GM10266 (cell line): ENCODE measurements around the gene DCX.

Source experiments
- DNase-seq: peaks from one replicate; pipeline ENCODE4 v3.0.0; 2012; ENCODE audit errors: extremely low spot score
- TF ChIP-seq, protein P1 (sequence below): IDR thresholded peaks from 2 replicates; pipeline ENCODE4 v1.5.1; 2012; ENCODE audit warnings: mild to moderate bottlenecking, low read depth; ENCODE audit not compliant: control insufficient read depth, insufficient read depth; ENCODE audit errors: missing control alignments

Gene DCX

DNA sequence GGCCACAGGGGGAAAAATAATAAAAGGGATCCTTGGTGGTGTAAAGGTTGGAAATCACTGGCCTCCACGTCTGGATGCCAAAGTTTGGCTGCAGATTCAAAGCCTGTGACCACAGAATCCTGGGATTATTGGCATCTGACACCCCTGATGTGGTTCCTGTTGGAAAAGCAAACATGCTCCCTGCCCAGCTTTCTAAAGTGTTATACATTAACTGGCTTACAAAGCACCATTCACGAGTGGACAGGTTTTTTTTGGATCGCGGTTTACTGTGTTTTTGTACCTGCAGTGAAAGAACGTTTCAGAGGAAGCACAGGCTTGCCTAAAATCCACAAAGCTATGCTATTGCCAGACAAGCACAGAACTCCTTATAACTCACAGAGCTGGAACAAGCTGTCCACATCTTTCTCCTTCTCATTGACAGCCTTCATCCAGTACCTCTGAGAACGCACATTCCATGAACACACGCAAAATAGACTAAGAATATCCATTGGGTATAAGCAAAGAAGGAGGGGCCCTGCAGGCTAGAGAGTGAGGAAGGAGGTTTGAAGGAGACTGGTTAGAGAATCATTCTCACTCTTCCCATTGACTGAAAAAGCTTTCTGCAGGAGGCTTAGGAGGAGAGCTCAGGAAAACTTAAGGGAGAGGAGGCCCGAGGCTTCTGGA lies 127.2 kb downstream of the DCX start:
- TF ChIP-seq, protein P1, sequence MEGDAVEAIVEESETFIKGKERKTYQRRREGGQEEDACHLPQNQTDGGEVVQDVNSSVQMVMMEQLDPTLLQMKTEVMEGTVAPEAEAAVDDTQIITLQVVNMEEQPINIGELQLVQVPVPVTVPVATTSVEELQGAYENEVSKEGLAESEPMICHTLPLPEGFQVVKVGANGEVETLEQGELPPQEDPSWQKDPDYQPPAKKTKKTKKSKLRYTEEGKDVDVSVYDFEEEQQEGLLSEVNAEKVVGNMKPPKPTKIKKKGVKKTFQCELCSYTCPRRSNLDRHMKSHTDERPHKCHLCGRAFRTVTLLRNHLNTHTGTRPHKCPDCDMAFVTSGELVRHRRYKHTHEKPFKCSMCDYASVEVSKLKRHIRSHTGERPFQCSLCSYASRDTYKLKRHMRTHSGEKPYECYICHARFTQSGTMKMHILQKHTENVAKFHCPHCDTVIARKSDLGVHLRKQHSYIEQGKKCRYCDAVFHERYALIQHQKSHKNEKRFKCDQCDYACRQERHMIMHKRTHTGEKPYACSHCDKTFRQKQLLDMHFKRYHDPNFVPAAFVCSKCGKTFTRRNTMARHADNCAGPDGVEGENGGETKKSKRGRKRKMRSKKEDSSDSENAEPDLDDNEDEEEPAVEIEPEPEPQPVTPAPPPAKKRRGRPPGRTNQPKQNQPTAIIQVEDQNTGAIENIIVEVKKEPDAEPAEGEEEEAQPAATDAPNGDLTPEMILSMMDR = no peak
- DNase-seq = no peak

DNA sequence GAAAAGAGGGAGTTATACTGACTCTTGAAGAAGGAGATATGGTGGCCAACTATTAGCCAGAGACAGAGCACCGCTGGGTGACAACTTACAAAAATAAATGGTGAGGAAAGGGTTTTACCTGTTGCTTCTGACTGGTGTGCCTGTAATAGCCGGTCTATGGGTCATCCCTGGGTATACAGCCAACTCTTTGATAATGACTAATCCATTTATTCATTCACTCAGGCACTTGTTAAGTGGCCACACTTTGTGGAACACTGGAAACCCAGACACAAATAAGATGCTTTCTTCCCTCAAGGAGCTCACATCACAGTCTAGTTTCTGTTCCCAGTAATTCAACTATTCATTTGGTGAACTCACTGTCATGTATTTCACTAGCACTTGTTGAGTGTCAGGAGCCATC lies 128.5 kb downstream of the DCX start:
- DNase-seq = no peak
- TF ChIP-seq, protein P1 = no peak

DNA sequence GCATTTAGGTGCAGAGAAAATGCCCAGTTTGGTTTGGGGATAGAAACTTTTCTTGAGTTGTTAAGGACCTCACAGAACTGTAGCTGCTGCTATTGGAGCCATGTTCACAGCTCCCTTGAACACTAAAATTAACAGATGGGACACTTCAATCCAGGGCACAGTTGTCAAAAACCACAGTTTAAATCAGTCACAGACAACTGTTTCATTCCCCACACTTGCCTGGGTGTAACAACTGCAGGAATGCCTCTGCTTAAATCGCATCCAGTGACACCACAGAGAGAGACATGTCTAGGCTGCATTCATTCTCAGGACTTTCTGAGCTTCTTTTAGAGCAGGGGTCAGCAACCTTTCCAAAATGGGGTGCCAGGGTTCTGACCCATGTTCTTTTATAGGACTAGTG lies 129.0 kb downstream of the DCX start:
- DNase-seq = no peak
- TF ChIP-seq, protein P1 = no peak

DNA sequence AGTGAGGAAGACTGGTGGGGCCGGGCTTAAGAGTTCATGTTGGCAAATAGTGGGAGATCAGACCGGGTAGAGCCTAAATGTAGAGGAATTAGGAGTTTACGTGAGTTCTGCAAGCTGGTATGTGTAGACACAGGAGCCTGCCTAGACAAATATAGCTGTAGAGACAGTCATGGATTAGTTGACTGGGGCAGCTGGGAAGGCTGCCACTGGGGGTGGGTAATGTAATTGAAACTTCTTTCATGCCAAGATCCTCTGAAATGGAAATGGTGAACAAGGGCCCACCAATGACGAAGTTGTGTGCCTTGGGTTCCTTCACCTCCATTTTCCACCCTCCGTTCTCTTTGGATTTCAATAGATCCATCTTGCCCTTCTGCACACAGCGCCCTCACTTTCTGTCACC lies 129.9 kb downstream of the DCX start:
- no peak for DNase-seq
- TF ChIP-seq, protein P1 = no peak

DNA sequence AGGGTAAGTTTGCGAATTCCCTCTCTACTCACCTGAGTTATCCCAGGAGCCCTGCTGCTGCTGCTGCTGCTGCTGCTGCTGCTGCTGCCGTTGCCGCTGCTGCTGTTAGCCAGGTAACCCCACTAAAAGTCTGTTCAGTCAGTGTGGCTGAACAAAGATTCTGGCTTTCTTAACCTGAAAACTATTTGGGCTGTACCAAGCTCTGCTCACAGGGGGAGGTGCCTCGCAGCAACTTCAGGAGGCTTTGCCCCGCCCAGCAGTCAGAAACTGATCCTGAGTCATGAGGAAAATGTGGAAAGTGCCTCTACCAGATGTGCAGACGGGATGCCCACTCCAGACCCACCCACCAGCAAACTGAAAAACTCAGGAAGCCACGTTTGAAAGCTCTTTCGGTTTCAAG lies 141.7 kb downstream of the DCX start, which contains the start of gene CAPN6:
Gene CAPN6, minus strand, starts transcription at position 145 of the 400 bp plus-strand sequence. CDS start 6,547 bp downstream, outside the sequence.
- TF ChIP-seq, protein P1 = no peak
- DNase-seq = no peak

DNA sequence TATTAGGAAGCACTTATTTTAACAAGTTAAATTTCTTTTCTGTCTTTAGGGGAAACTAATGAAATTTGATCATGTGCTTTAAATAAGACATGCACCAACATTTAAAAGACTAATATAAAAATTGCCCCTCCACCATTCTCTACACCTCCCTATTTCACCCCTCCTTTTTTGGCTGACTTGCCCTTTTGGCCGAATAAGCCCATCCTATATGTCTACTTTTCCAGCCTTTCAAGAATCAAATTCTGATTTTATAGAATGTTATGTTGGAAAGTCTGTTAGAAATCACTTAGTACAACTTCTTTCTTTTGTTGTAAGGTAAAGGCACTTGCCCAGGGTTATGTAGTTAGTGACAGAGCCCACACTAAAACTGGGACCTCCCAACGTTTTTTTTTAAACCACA lies 143.5 kb downstream of the DCX start:
- TF ChIP-seq, protein P1 = no peak
- no peak for DNase-seq

DNA sequence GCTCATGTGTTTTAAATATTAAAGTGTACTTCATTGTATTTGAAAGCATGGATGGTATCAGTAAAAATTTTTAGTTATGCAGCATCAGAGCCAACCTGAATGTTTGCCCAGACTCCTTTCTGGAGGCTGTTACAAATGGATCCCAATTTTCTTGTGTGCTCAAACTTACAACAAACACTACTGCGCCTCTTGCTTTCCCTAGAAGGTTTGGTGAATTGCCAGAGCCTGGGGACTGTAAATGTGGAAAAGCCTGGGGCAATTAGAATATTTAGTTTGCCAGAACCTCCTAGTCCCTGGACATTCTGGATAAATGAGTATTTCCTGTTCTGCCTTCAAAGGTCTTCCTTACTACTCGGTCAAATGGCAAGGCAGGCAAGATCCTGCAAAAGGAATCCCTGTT lies 146.5 kb downstream of the DCX start:
- no peak for DNase-seq
- TF ChIP-seq, protein P1 = no peak
